B cell (primary cell): ENCODE results near the gene MRPL52.

Experiments used
- EZH2 ChIP-seq: IDR thresholded peaks from 2 replicates; pipeline ENCODE4 v1.6.1; 2012; ENCODE audit warnings: borderline replicate concordance, low read depth, mild to moderate bottlenecking, moderate library complexity, low read length; ENCODE audit not compliant: insufficient read depth, poor library complexity, severe bottlenecking
- TF ChIP-seq, protein P1 (sequence below): fragments of 200-600 bp; IDR thresholded peaks from one replicate; pipeline ENCODE4 v1.8.0; 2022; ENCODE audit warnings: antibody characterized with exemption, mild to moderate bottlenecking

DNA sequence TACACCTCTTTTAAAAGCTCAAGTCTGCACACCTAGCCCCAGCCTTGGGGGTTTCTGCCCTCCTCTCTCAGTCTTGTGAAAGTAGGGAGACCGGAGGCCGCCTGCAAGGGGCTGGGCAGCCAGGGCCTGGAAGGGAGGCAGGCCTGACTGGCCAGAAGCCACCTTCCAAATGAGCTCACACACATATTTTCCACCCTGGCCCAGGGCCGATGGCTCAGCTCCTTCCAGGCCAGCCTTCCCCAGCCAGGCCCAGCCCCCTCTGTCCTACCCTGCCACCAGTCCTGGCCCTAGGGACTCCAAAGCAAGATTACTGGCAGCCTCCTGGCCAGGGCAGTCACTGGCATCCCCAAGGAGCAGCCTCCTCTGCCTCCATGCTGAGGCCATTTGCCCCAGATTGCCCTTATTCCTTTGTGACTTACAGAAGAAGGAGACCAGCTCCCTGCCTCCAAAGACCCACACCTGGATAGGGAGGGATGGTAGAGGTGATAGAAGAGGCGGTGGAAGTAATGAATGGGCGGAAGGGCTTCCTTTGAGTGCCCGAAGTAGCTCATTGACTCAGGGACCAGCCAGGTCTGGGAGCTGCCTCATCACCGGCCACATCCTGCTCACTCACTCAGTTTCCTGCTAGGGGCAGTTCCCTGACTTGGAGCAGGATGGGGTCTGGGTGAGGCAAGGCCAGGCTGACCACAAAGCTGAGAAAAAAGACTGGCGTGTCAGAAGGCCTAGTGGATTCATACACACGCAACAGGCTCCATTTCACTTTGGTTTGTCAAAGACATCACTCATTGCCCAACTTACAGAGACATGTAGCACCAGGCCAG lies 21.5 kb downstream of the MRPL52 start:
- TF ChIP-seq, protein P1, sequence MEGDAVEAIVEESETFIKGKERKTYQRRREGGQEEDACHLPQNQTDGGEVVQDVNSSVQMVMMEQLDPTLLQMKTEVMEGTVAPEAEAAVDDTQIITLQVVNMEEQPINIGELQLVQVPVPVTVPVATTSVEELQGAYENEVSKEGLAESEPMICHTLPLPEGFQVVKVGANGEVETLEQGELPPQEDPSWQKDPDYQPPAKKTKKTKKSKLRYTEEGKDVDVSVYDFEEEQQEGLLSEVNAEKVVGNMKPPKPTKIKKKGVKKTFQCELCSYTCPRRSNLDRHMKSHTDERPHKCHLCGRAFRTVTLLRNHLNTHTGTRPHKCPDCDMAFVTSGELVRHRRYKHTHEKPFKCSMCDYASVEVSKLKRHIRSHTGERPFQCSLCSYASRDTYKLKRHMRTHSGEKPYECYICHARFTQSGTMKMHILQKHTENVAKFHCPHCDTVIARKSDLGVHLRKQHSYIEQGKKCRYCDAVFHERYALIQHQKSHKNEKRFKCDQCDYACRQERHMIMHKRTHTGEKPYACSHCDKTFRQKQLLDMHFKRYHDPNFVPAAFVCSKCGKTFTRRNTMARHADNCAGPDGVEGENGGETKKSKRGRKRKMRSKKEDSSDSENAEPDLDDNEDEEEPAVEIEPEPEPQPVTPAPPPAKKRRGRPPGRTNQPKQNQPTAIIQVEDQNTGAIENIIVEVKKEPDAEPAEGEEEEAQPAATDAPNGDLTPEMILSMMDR: no peak
- no peak for TF ChIP-seq EZH2
